ENCODE measurements around the gene RPS27A. TPM values are rescaled to one million over a fixed set of nuclear protein-coding genes. Genes with fewer than 3 reads are reported as not detected.
"Not testable (repeated sequence)": the region's sequence is repeated elsewhere in the genome, so short reads cannot be mapped to it uniquely, and the experiment has no call there.

RPS27A gene
- total RNA-seq, 1 donor from 2014 or later = 944 TPM

DNA sequence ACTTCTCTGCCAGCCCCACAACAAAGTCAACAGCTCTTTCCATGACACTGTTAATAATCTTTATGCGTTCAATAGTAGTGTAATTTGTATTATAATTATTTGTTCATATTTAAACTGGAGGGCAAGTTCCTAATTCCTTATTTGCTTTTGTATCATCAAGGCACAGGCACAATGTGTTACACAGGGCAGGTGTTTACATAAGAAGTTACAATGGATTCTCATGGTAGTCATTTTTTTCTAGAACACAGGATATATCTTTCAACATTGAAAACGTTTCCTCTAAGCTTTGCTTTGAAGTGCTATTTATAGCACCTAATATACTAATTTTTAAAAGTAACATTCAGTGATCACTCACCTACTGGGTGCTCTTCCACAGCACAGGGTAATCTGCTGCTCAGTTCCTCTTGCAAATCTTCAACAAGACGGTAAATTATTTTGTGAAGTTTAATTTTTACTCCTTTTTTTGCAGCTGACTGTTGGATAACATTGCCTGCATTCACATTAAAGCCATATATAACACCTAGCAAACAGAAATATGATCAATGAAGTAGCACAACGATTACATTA, 7.3 kb downstream of the RPS27A start:
- DNase-seq (ENCODE audit: low spot score) = no peak

DNA sequence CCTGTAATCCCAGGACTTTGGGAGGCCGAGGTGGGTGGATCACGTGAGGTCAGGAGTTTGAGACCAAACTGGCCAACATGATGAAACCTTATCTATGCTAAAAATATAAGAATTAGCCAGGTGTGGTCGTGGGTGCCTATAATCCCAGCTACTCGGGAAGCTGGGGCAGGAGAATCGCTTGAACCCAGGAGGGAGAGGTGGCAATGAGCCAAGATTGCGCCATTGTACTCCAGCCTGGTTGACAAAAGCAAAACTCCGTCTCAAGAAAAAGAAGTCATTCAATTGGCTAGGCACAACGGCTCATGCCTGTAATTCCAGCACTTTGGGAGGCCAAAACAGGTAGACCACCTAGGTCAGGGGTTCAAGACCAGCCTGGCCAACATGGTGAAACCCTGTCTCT, 9.1 kb downstream of the RPS27A start:
- DNase-seq (ENCODE audit: low spot score) = not testable (repeated sequence)

DNA sequence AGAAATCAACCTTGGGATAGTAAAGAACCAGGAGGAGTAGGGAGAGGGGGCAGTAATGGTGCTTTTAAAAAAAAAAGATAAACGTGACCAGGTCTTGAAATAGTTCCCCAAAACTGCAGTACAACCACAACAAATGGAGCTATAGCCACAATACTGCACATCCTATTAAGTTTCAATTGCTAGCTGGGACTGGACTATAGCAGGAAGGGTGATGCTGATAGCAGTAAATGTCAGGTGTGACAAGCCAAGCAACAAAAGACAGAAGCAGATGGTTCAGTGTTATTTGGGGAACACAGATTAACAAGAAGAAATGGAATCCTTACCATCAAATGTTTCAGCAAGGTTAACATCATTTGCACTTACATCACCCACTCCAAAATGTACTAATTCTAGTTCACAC, 10.1 kb downstream of the RPS27A start:
- DNase-seq (ENCODE audit: low spot score) = no peak

- DNase-seq (ENCODE audit: low spot score) = no peak
Measured at GRCh38 chr2:55245411-55245810, 12.9 kb downstream of the RPS27A start.

DNA sequence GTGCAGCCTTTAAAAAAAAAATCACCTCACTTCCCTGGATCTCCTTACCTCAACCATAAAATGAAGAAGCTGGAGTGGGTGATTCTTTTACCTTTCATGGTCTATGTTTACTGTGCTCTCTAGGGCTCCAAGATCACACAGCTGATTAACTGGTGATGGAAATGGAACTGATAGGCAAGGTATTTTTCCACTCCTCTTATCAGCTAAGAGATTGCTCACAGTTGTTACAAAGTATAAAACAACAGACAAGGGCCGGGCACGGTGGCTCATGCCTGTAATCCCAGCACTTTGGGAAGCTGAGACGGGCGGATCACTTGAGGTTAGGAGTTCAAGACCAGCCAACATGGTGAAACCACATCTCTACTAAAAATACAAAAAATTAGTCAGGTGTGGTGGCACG, 14.5 kb downstream of the RPS27A start:
- DNase-seq (ENCODE audit: low spot score) = no peak

GRCh38 chr2:55252832-55253231, 20.3 kb downstream of the RPS27A start:
- no peak for DNase-seq (ENCODE audit: low spot score)

DNA sequence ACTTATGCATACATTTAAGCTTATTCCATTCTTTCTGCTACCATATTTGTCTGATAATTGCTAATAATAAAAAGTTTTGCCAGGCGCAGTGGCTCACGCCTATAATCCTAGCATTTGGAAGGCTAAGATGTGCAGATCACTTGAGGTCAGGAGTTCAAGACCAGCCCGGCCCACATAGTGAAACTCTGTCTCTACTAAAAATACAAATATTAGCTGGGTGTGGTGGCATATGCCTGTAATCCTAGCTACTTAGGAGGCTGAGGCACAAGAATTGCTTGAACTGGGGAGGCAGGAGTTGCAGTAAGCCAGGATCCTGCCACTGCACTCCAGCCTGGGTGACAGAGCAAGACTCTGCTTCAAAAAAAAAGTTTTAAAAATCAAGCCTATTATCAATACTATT, 27.1 kb downstream of the RPS27A start:
- not testable (repeated sequence) for DNase-seq (ENCODE audit: low spot score)

- DNase-seq (ENCODE audit: low spot score) = no peak
Measured at GRCh38 chr2:55268288-55268906, 35.9 kb downstream of the RPS27A start.

DNA sequence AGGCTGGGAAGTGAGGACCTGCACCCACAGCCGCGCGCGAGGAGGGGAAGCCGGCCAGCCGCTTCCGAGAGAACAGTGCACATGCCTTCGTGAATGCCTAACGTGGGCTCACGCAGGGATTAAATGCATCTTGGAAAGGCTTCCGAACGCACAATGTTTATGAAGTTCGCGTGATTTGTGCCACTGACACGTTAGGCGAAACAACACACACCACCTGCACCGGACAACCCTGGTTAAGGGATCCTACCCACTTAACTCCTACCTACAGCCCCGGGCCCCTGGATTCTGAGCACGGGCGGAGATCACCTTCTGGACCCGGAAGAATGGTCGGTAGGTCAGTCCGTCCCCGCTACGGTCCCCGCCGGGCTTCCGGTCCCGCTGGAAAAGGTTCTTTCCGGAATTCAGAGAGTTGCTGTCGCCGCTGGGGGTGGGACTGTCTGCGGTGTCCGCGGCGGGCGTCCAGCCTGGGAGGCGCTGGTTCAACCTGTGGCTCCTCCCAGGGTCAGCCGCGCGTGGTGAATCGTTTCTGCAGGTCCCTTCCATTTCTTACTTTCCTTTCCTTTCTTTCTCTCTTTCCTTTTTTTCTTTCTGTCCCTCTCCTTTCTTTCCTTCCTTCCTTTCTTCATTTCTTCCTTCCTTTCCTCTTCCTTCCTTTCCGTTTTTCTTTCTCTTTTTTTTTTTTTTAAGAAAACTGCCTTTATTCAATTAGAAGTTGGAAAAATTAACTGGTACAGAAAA, 36.6 kb downstream of the RPS27A start, which contains the start of gene MTIF2:
TSS of gene MTIF2 (minus strand) at position 325 of the 738 bp plus-strand sequence. CDS start 5,373 bp downstream, outside the sequence.
- DNase-seq (ENCODE audit: low spot score) = peak; percentile 97

DNA sequence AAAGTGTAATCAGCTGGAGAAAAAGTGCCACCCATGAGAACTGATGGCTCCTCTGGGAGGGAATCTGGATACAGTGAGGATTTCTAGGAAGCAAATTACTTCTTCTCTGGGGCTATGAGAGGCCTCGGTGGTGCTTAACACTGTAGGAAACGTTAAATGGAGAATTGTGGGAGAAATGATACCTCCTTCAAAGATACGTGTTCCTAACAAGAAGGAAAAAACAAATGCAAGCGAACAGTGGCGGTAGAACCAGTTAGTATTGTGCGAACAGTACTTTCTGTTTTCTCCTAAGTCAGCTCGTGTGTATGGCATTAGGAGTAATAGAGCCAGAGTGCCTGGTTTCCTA, 37.1 kb downstream of the RPS27A start:
- DNase-seq (ENCODE audit: low spot score) = no peak

DNA sequence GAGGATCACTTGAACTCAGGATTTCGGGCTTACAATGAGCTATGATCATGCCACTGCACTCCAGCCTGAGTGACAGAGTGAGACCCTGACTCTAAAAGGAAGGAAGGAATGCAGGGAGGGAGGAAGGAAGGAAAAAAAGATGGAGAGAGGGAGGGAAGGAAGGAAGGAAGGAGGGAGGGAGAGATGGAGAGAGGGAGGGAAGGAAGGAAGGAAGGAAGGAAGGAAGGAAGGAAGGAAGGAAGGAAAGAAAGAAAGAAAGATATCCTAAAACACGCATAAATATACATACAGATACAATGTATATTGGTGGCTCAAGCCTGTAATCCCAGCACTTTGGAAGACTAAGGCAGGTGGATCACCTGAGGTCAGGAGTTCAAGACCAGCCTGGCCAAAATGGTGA, 41.9 kb downstream of the RPS27A start:
- not testable (repeated sequence) for DNase-seq (ENCODE audit: low spot score)

DNA sequence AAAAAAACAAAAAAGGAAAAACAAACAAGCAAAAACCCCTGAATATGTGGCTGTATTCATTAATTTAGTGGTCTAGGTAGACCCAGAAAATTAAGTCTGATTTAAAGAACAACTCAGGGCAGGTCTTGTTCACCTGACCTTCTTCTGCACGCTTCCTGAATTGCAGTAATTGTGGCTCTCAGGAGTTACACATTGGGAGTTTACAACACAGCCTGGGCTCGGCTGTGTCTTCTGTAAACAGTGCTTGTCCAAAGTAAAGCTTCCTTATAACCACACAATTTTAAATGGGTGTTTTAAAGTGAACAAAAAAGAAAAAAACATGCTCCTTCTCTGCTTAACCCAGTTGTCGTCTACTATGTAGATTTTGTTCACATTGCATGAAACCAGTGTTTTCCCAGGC, 44.8 kb downstream of the RPS27A start:
- no peak for DNase-seq (ENCODE audit: low spot score)

- DNase-seq (ENCODE audit: low spot score) = not testable (repeated sequence)
Measured at GRCh38 chr2:55279214-55279835, 46.8 kb downstream of the RPS27A start.

DNA sequence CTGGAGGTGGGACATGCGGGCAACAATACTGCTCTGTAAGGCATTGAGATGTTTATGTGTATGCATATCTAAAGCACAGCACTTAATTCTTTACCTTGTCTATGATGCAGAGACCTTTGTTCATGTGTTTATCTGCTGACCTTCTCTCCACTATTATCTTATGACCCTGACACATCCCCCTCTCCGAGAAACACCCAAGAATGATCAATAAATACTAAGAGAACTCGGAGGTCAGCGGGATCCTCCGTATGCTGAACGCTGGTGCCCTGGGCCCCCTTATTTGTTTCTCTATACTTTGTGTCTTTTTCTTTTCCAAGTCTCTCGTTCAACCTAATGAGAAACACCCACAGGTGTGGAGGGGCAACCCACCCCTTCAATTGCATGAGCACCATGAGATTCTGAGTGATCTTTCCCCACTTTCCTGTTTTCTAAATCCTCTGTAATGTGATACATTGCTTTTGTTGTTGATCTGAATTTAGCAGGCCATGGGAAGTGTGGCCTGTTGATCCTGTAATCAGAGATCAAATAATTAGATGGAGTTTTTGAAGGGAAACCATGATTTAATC, 47.5 kb downstream of the RPS27A start:
- DNase-seq (ENCODE audit: low spot score) = not testable (repeated sequence)

- not testable (repeated sequence) for DNase-seq (ENCODE audit: low spot score)
Measured at GRCh38 chr2:55280851-55281546, 48.5 kb downstream of the RPS27A start.

GRCh38 chr2:55282110-55282917, 49.8 kb downstream of the RPS27A start:
- DNase-seq (ENCODE audit: low spot score) = peak; percentile 89

DNA sequence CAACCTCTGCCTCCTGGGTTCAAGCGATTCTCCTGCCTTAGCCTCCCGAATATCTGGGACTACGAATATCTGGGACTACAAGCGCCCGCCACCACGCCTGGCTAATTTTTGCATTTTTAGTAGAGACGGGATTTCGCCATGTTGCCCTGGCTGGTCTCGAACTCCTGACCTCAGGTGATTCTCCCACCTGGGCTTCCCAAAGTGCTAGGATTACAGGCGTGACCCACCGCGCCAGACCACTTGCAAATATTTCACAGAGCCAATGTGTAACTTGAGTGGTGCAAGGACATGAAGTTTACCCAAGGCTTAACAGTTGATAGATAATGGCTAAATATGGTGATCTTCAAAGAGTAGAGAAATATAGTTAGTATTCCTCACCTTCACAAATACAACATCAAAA, 50.6 kb downstream of the RPS27A start:
- no peak for DNase-seq (ENCODE audit: low spot score)
